ENCODE measurements around the gene WDR36. TPM values are rescaled to one million over a fixed set of nuclear protein-coding genes. Genes with fewer than 3 reads are reported as not detected.

Gene WDR36
- polyA plus RNA-seq, 1 experiment = 56.1 TPM

DNA sequence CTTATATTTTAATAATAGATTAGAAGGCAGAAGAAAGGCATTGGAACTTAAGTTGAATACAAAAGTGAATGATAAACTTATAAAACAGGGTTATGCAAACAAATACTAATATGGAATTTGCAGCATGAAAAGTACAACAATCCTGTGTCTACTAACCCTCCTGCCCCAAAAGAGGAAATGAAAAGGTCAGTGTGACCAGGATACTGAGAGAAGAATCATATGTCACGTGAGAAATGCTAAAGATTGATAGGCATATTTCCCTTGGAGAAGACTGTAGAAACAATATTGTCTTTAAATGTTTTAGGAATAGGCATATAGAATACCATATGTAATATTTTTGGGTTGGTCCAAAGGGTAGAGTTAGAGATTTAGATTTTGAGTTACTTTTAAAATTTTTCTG lies 3.8 kb downstream of the WDR36 start:
- H3K9me3 ChIP-seq (ENCODE audit: control insufficient read depth, insufficient read depth, low read length) = no peaks in the 10 kb centered on the region; the same call in 1 of the 2 replicates
- ChIA-PET POLR2A (no interaction called here), CTCF (no interaction called here)
- no peak overlapping the region for H3K4me3 ChIP-seq (ENCODE audit: low read depth, low read length)
- TF ChIP-seq, protein P1, sequence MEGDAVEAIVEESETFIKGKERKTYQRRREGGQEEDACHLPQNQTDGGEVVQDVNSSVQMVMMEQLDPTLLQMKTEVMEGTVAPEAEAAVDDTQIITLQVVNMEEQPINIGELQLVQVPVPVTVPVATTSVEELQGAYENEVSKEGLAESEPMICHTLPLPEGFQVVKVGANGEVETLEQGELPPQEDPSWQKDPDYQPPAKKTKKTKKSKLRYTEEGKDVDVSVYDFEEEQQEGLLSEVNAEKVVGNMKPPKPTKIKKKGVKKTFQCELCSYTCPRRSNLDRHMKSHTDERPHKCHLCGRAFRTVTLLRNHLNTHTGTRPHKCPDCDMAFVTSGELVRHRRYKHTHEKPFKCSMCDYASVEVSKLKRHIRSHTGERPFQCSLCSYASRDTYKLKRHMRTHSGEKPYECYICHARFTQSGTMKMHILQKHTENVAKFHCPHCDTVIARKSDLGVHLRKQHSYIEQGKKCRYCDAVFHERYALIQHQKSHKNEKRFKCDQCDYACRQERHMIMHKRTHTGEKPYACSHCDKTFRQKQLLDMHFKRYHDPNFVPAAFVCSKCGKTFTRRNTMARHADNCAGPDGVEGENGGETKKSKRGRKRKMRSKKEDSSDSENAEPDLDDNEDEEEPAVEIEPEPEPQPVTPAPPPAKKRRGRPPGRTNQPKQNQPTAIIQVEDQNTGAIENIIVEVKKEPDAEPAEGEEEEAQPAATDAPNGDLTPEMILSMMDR (IDR thresholded peaks at IDR 0.05; ENCODE audit: low read depth, low read length) = no peak
- DNase-seq (ENCODE audit: low read depth, low spot score) = no peak
- H3K27ac ChIP-seq (ENCODE audit: low read depth, low read length) = no peak overlapping the region
- no peaks in the 10 kb centered on the region for H3K27me3 ChIP-seq (ENCODE audit: control insufficient read depth, insufficient read depth, low read length)

DNA sequence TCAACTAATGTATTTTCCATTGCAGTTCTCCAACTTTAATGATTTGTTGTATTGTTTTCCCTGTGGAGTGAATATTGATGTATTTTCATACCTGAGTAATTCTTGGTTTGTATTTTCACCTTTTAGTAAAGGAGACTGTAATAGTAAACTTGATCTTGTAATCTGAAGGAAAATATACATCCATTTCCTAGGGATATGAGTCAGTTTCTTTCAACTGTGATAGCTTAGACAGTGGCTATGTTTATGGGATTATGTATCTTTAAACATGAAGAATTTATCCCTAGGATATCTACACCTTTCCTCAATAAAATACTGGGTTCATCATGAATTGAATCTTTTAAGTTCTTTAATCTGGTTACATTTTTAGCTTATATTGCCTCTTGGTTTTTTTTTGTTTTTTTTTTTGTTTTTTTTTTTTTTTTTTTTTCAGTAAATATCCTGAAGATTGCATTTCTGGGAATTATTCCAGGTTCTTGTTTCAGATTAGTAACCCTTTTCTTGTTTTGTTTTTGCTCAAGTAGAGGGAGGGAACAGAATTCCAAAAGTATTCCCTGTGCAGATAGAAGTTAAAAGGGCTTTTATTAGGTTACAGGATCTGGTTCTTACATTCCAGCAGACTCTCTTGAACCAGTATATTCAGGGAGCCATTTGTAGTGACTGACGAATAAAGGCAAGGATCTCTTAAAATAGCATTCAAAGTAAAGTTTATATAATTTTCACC lies 7.1 kb downstream of the WDR36 start:
- CTCF ChIA-PET = interaction anchor here (1.5 kb wide), 1 partner anchor 343 kb away, joined by 6 read pairs; no protein-coding TSS in a partner anchor
- H3K27ac ChIP-seq (ENCODE audit: low read depth, low read length) = no peak overlapping the region

DNA sequence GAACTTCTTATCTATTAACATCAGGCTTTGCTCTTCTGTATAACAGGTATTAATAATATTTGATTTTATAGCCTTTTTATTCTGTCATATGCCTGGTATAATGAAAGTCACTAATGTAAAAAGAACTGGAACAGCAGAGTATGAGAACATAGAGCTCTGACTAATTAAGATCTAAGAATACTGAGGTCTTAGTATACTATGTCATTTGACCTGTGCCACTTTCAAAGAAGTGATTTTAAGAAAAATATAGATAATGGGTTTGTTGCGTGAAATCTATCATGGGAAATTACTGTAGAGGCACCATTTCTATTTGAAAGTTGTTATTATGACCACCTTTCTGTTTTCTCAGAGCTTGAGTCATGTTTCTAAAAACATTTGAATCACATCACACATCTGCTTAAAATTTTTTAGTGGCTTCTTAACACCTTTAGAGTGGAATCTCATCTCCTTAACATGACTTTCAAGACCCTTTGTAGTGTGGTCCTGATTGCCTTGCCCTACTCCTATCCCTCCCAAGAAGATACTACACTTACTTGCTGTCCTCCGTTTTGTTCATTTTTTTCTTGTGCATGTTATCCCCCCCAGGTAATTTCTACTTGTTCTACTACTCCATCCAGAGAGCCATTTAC lies 14.3 kb downstream of the WDR36 start:
- Histone ChIP-seq H3K27me3 (ENCODE audit: control insufficient read depth, insufficient read depth, low read length) (no peaks in the 10 kb centered on the region), H3K9me3 (ENCODE audit: control insufficient read depth, insufficient read depth, low read length) (no peaks in the 10 kb centered on the region), H3K27ac (ENCODE audit: low read depth, low read length) (no peak overlapping the region), H3K4me3 (ENCODE audit: low read depth, low read length) (no peak overlapping the region)
- no peak for DNase-seq (ENCODE audit: low read depth, low spot score)
- ChIA-PET CTCF (interaction anchor here (1.0 to 1.5 kb wide), 2 partner anchors 11 to 350 kb away, joined by 3 to 5 read pairs; no protein-coding TSS in a partner anchor), POLR2A (no interaction called here)
- TF ChIP-seq, protein P1 (IDR thresholded peaks at IDR 0.05; ENCODE audit: low read depth, low read length) = no peak

More for the DNA sequence above, 7.1 kb downstream of the WDR36 start:
- Histone ChIP-seq H3K4me3 (ENCODE audit: low read depth, low read length) (no peak overlapping the region), H3K27me3 (ENCODE audit: control insufficient read depth, insufficient read depth, low read length) (no peaks in the 10 kb centered on the region), H3K9me3 (ENCODE audit: control insufficient read depth, insufficient read depth, low read length) (no peaks in the 10 kb centered on the region)
- POLR2A ChIA-PET = no interaction called here
- no peak for DNase-seq (ENCODE audit: low read depth, low spot score)
- TF ChIP-seq, protein P1 (IDR thresholded peaks at IDR 0.05; ENCODE audit: low read depth, low read length) = no peak

DNA sequence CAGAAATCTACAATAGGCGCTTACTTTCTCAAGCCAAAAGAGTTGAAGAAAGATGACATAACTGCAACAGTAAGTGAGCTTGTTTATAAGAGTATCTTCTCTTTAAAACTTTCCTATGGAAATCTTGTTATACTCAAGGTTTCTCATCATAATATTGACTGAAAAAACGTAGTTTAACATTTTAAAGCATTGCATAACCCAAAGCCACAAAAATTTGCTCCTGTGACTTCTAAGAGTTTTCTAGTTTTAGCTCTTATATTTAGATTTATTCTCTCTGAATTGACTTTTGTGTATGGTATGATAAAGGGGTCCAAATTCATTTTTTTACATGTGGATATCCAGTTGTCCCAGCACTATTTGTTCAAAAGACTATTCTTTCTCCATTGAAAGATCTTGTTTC lies 15.2 kb downstream of the WDR36 start:
- Histone ChIP-seq H3K4me3 (ENCODE audit: low read depth, low read length) (no peak overlapping the region), H3K9me3 (ENCODE audit: control insufficient read depth, insufficient read depth, low read length) (no peaks in the 10 kb centered on the region), H3K27me3 (ENCODE audit: control insufficient read depth, insufficient read depth, low read length) (no peaks in the 10 kb centered on the region), H3K27ac (ENCODE audit: low read depth, low read length) (no peak overlapping the region)
- no peak for DNase-seq (ENCODE audit: low read depth, low spot score)
- ChIA-PET CTCF (interaction anchor here (0.9 to 2.3 kb wide), 3 partner anchors 317 to 424 kb away, joined by 3 to 11 read pairs (median 3); no protein-coding TSS in a partner anchor), POLR2A (no interaction called here)
- TF ChIP-seq, protein P1 (IDR thresholded peaks at IDR 0.05; ENCODE audit: low read depth, low read length) = no peak

DNA sequence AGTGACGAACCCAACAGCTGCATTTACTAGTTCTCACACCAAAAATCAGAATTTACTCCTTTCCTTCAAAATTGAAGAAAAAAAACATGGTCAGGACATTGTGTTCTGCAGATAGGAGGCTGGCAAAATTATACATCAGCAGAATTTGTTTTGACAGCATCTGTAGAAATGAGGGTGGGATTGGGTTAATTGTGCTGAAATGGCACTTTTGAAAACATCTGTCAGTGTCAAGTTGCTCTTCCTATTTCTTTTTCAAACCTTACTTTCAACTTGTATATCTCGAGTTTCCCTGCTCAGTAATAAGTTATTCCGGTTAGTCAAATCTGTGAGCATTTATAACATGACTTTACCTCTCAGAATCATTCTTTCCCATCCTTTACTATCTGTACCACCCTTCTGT lies 19.8 kb downstream of the WDR36 start:
- POLR2A ChIA-PET = no interaction called here
- CTCF ChIA-PET = no interaction called here
- TF ChIP-seq, protein P1 (IDR thresholded peaks at IDR 0.05; ENCODE audit: low read depth, low read length) = no peak
- Histone ChIP-seq H3K27me3 (ENCODE audit: control insufficient read depth, insufficient read depth, low read length) (no peaks in the 10 kb centered on the region), H3K9me3 (ENCODE audit: control insufficient read depth, insufficient read depth, low read length) (no peaks in the 10 kb centered on the region), H3K27ac (ENCODE audit: low read depth, low read length) (no peak overlapping the region), H3K4me3 (ENCODE audit: low read depth, low read length) (no peak overlapping the region)
- no peak for DNase-seq (ENCODE audit: low read depth, low spot score)

Measured in AG04450 (cell line).